ENCODE data around the gene CABLES1.

DNA sequence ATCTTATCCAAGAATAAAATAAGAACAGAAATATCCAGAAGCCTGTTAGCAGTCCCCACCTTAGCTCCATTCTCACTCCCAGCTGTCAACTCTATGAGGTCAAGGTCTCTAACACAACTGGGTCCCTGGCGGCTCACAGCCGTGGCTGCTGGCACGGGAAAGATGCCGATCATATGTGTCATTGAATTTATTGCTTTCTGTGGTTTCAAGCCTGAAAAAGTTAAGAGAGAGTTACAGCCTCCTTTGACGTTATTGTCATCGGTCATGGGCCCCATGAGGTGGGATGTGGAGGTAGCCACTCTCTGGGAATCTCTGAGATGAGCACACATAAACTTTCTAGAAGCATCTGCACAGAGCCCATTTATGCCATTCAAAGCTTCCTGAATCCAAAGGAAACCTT is 28.7 kb upstream of the CABLES1 start:
- no peak for TF ChIP-seq CTCF (IDR thresholded peaks at IDR 0.05)
- TF ChIP-seq POLR2A (IDR thresholded peaks at IDR 0.05) = no peak

All from adrenal gland (tissue), 5 donors.